Neural cell (in vitro differentiated cells): ENCODE data around the gene CSH2. TPM values are rescaled to one million over a fixed set of nuclear protein-coding genes. Genes with fewer than 3 reads are reported as not detected.

ENCODE experiments used
- polyA plus RNA-seq: library from polyadenylated mRNA; depleted of rRNA; stranded (reverse); fragments of >200 nt; gene quantifications from 2 replicates; pipeline ENCODE4 v1.2.3, GENCODE V29; 2014
- small RNA-seq, 3 experiments: library from RNA; depleted of rRNA; stranded (forward); fragments of <200 nt; gene quantifications; one replicate each; pipeline ENCODE3, GENCODE V24; 2012

Gene CSH2
- polyA plus RNA-seq, 1 donor from 2014 or later: not detected

Small RNA genes lying within 50 kb of the gene (small RNA-seq; reads per million reads assigned to genes)
- gene AC040958.1 (0 reads per million in 3 experiments), gene AC127029.1 (0 reads per million in 3 experiments), gene GH1 (0 reads per million in 3 experiments)

Other genes starting within 250 kb of the CSH2 start
- 116 and 132 TPM in 2 replicates for gene LIMD2, start 173.6 kb downstream of the CSH2 start, polyA plus RNA-seq
- gene STRADA, start 131.9 kb downstream of the CSH2 start, polyA plus RNA-seq: 15.6 and 18.4 TPM in 2 replicates
- 47.2 and 49.3 TPM in 2 replicates for gene CCDC47, start 100.1 kb downstream of the CSH2 start, polyA plus RNA-seq
- gene DDX42, start 99.5 kb downstream of the CSH2 start, polyA plus RNA-seq: 114 and 115 TPM in 2 replicates
- gene PSMC5, start 46.2 kb downstream of the CSH2 start, polyA plus RNA-seq: 63.1 and 69.5 TPM in 2 replicates
- gene FTSJ3, start 46.0 kb downstream of the CSH2 start, polyA plus RNA-seq: 23.2 and 25.8 TPM in 2 replicates
- gene SMARCD2, start 31.0 kb downstream of the CSH2 start, polyA plus RNA-seq: 24.0 and 33.2 TPM in 2 replicates
- gene GH2, start 8.3 kb upstream of the CSH2 start, polyA plus RNA-seq: not detected in 2 replicates
- gene CSH1, start 22.9 kb upstream of the CSH2 start, polyA plus RNA-seq: not detected in 2 replicates
- not detected in 2 replicates for gene CSHL1, start 37.6 kb upstream of the CSH2 start, polyA plus RNA-seq
- not detected in 2 replicates for gene GH1, start 45.2 kb upstream of the CSH2 start, polyA plus RNA-seq
- gene CD79B, start 58.7 kb upstream of the CSH2 start, polyA plus RNA-seq: not detected in 2 replicates
- gene SCN4A, start 99.2 kb upstream of the CSH2 start, polyA plus RNA-seq: not detected in 2 replicates
- 2.8 and 3.8 TPM in 2 replicates for gene PRR29, start 124.7 kb upstream of the CSH2 start, polyA plus RNA-seq
- gene ICAM2, start 147.0 kb upstream of the CSH2 start, polyA plus RNA-seq: not detected in 2 replicates